ACC112 (cell line): ENCODE data around the gene SAMD14.

ENCODE experiments used
- H2AFZ ChIP-seq: fragments of 200-600 bp; sonication (generic); one replicate; pipeline ENCODE4 v1.6.0; 2017; ENCODE audit warnings: antibody characterized with exemption, low read length; ENCODE audit not compliant: unreplicated experiment
- H3K27ac ChIP-seq: fragments of 200-600 bp; sonication (generic); 2 replicates; pipeline ENCODE4 v1.5.1; 2014; ENCODE audit warnings: low read depth, mild to moderate bottlenecking, antibody characterized with exemption, low read length, moderate library complexity
- H3K27me3 ChIP-seq: fragments of 200-600 bp; sonication (generic); 2 replicates; pipeline ENCODE4 v1.6.1; 2014; ENCODE audit warnings: mild to moderate bottlenecking, antibody characterized with exemption, low read length, moderate library complexity, mixed read lengths; ENCODE audit not compliant: insufficient read depth
- H3K36me3 ChIP-seq: fragments of 200-600 bp; sonication (generic); 2 replicates; pipeline ENCODE4 v1.6.1; 2016; ENCODE audit warnings: mild to moderate bottlenecking, antibody characterized with exemption, low read length, moderate library complexity, mixed read lengths; ENCODE audit not compliant: insufficient read depth
- H3K4me1 ChIP-seq: fragments of 200-600 bp; sonication (generic); one replicate; pipeline ENCODE4 v1.6.1; 2016; ENCODE audit warnings: low read length, mixed read lengths; ENCODE audit not compliant: insufficient read depth, unreplicated experiment, control insufficient read depth
- H3K4me3 ChIP-seq: fragments of 200-600 bp; sonication (generic); 2 replicates; pipeline ENCODE4 v1.5.1; 2014; ENCODE audit warnings: mild to moderate bottlenecking, low read depth, low read length
- H3K79me2 ChIP-seq: fragments of 200-600 bp; sonication (generic); one replicate; pipeline ENCODE4 v1.6.0; 2016; ENCODE audit warnings: low read length; ENCODE audit not compliant: control insufficient read depth, unreplicated experiment, insufficient read depth

Gene SAMD14

DNA sequence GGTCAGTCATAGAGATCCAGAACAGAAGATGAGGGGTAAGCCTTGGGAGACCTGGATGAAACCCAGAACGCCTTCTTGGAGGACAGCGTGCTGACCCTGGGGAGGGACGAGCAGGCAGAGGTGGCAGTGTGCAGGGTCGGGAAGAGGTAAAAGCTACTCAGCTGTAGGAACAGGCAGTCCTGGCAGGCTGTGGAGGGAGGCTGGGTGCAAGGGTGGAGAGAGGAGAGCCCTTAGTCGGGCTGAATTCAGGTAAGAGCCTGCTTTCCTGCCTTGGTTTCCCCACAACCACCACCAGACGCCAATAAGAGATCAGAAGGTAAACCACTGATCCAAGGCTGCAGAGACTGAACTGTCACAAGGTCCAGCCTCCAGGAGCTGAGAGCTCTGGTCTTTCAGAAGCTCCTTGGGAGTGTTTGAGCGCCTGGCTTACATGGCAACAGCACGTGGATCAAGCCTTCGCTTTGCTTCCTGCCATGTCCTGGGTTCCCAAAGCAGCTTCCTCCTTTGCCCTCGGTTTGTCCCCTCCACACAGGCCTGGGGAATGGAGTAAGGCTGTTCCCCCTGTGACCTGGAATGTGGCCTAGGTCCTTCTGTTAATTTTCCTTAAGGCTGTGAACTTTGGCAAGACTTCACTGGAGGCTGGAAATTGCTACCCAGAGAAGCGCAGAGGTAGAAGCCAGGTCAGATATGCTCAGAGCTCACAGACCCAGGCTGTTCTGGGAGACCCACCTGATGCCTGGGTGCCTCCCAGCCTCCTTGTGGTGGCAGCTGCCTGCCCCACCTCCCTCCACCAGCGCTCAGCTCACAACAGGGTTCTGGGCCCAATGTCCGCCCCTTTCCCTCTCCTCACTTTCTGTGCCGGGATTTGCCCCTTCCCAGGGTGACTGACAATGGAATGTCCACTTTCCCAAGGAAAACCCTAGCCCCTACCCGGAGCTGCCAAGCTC is 38.7 kb downstream of the SAMD14 start:
- Histone ChIP-seq H3K4me1 (peaks cover 9% of the 10 kb centered on the region), H3K79me2 (no peaks in the 10 kb centered on the region), H3K36me3 (peaks cover 18% of the 10 kb centered on the region; the same call in 1 of the 2 replicates), H3K27ac (0 out of 2 replicates have a peak overlapping the region, but pooled peaks have one; percentile 1), H3K27me3 (no peaks in the 10 kb centered on the region), H2AFZ (no peak overlapping the region), H3K4me3 (no peak overlapping the region)

DNA sequence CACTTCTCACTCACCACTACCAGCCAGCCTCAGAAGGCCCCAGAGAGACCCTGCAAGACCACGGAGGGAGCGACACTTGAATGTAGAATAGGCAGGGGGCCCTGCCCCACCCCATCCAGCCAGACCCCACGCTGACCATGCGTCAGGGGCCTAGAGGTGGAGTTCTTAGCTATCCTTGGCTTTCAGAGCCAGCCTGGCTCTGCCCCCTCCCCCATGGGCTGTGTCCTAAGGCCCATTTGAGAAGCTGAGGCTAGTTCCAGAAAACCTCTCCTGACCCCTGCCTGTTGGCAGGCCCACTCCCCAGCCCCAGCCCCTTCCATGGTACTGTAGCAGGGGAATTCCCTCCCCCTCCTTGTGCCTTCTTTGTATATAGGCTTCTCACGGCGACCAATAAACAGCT is 39.9 kb downstream of the SAMD14 start:
- H3K4me1 ChIP-seq, result peaks cover 5% of the 10 kb centered on the region
- H3K36me3 ChIP-seq, result peaks cover 18% of the 10 kb centered on the region; the same call in 1 of the 2 replicates
- no peak overlapping the region for H3K4me3 ChIP-seq
- no peak overlapping the region for H3K27ac ChIP-seq
- H3K79me2 ChIP-seq, result no peaks in the 10 kb centered on the region
- H3K27me3 ChIP-seq, result no peaks in the 10 kb centered on the region
- no peak overlapping the region for H2AFZ ChIP-seq

DNA sequence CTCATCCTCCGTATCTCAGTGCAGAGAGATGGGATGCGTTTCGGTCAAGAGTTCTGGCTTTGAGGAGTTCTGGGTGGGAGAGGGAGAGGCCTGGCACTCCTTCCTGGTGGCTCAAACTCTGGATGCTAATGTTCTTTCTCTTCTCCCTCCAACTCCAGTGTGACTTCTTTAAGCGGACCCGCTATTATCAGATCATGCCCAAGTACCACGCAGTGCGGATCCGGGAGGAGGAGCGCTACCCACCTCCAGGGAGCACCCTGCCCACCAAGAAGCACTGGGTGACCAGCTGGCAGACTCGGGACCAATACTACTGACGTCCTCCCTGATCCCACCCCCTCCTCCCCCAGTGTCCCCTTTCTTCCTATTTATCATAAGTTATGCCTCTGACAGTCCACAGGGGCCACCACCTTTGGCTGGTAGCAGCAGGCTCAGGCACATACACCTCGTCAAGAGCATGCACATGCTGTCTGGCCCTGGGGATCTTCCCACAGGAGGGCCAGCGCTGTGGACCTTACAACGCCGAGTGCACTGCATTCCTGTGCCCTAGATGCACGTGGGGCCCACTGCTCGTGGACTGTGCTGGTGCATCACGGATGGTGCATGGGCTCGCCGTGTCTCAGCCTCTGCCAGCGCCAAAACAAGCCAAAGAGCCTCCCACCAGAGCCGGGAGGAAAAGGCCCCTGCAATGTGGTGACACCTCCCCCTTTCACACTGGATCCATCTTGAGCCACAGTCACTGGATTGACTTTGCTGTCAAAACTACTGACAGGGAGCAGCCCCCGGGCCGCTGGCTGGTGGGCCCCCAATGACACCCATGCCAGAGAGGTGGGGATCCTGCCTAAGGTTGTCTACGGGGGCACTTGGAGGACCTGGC is 40.8 kb downstream of the SAMD14 start:
- Histone ChIP-seq H3K4me3 (no peak overlapping the region), H3K36me3 (peaks cover 18% of the 10 kb centered on the region), H3K27ac (no peak overlapping the region), H3K4me1 (no peaks in the 10 kb centered on the region), H3K27me3 (no peaks in the 10 kb centered on the region), H3K79me2 (no peaks in the 10 kb centered on the region), H2AFZ (no peak overlapping the region)

DNA sequence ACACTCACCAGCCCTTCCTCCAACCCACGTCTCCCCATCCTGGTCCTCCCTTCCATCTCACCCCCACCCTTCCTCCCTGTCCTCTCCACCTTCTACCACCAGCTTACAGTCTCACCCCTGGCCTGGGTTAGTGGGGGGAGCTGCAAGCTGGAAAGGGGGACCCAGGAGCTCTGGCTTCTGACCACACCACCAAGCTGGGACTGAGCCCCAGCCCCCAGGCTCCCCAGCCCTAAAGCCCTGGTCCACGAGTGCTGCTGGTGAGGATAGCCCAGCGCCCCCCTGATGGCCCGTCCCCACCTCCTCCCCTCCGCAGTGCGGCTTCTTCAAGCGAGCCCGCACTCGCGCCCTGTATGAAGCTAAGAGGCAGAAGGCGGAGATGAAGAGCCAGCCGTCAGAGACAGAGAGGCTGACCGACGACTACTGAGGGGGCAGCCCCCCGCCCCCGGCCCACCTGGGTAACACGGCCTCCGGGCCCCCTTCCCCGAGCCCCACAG is 42.0 kb downstream of the SAMD14 start:
- Histone ChIP-seq H3K4me3 (no peak overlapping the region), H3K27me3 (no peaks in the 10 kb centered on the region), H3K79me2 (no peaks in the 10 kb centered on the region), H3K36me3 (peaks cover 21% of the 10 kb centered on the region), H3K4me1 (no peaks in the 10 kb centered on the region), H2AFZ (no peak overlapping the region), H3K27ac (no peak overlapping the region)

DNA sequence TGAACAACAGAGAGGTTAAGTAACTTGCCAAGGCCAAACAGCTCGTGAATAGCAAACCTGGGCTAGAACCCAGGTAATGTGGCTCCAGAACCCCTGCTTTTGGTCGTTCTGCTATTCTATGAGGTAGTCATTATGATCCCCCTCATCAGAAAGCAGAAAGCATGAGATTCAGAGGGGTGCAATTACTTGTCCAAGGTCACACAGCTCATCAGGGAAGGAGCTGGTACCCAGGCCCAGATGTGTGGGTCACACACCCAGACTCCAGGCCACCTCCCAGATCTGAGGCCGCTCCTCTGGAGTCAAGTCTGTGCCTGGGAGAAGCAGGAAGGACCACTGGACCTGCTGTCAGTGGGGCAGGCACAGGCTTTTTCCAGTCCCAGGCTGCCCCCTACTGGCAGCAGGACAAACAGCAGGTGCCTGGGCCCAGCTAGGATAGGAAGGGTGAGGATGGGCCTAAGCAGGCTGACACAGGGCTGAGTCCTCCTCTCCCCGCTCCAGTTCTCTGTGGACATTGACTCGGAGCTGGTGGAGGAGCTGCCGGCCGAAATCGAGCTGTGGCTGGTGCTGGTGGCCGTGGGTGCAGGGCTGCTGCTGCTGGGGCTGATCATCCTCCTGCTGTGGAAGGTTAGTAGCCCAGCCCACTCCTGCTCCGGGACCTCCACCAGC is 42.6 kb downstream of the SAMD14 start:
- Histone ChIP-seq H3K27me3 (no peaks in the 10 kb centered on the region), H3K27ac (no peak overlapping the region), H3K4me3 (no peak overlapping the region), H3K79me2 (no peaks in the 10 kb centered on the region), H3K4me1 (no peaks in the 10 kb centered on the region), H2AFZ (no peak overlapping the region), H3K36me3 (peaks cover 27% of the 10 kb centered on the region)

DNA sequence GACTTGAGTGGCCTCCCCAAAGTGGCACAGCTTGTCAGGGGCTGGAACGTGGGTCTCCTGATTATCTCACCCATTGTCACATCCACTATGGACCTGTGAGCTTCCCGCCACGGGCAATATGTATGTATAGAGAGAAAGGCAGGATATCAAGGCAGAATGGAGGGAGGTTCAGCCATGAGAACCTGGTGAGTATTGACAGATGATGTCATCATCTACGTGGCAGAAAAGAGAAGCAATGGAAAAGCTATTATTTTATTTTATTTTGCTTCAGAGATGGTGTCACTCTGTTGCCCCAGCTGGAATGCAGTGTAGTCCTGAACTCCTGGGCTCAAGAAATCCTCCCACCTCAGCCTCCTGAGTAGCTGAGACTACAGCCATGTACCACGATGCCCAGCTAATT is 48.2 kb downstream of the SAMD14 start:
- Histone ChIP-seq H3K27me3 (no peaks in the 10 kb centered on the region), H3K4me3 (no peak overlapping the region), H3K4me1 (no peaks in the 10 kb centered on the region), H3K27ac (0 out of 2 replicates have a peak overlapping the region, but pooled peaks have one; percentile 20), H2AFZ (no peak overlapping the region), H3K36me3 (peaks cover 51% of the 10 kb centered on the region), H3K79me2 (no peaks in the 10 kb centered on the region)

DNA sequence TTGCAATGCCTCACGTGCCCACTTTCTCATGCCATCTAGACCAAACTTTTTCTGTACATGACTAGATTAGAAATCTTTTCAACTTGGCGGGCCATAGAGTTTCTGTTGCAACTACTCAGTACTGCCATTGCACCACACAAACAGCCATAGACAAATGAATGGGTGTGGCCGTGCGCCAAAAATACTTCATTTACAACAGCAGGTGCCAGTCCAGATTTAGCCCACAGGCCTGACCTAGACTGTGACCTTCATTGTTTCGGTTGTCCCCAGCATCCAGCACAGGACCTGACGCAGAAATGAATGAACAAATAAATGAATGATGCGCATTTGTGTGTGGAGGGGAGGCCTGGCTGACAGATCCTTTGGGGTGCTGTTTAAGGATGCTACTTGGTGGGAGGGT is 49.1 kb downstream of the SAMD14 start:
- no peaks in the 10 kb centered on the region for H3K79me2 ChIP-seq
- no peak overlapping the region for H2AFZ ChIP-seq

DNA sequence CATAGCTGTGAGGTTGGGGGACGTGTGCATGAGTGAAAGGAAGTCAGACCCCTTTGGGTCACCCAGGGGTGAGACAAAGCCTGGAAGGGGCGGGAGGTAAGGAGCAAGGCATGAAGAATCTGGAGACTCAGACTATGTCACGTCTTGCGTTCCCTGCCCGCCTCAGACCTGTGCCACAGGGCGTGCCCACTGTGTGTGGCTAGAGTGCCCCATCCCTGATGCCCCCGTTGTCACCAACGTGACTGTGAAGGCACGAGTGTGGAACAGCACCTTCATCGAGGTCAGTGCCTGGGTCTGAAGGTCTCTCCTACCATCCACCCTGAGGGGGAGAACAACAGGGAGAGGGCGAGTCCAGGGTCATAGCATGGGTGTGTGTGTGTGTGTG is 49.9 kb downstream of the SAMD14 start:
- Histone ChIP-seq H3K27ac (no peak overlapping the region), H3K4me3 (no peak overlapping the region), H3K27me3 (no peaks in the 10 kb centered on the region), H3K36me3 (peaks cover 63% of the 10 kb centered on the region), H3K79me2 (peaks cover 5% of the 10 kb centered on the region), H2AFZ (no peak overlapping the region), H3K4me1 (no peaks in the 10 kb centered on the region)

More for the DNA sequence above, 49.1 kb downstream of the SAMD14 start:
- Histone ChIP-seq H3K27ac (no peak overlapping the region), H3K27me3 (no peaks in the 10 kb centered on the region), H3K4me1 (no peaks in the 10 kb centered on the region), H3K36me3 (peaks cover 57% of the 10 kb centered on the region), H3K4me3 (no peak overlapping the region)

DNA sequence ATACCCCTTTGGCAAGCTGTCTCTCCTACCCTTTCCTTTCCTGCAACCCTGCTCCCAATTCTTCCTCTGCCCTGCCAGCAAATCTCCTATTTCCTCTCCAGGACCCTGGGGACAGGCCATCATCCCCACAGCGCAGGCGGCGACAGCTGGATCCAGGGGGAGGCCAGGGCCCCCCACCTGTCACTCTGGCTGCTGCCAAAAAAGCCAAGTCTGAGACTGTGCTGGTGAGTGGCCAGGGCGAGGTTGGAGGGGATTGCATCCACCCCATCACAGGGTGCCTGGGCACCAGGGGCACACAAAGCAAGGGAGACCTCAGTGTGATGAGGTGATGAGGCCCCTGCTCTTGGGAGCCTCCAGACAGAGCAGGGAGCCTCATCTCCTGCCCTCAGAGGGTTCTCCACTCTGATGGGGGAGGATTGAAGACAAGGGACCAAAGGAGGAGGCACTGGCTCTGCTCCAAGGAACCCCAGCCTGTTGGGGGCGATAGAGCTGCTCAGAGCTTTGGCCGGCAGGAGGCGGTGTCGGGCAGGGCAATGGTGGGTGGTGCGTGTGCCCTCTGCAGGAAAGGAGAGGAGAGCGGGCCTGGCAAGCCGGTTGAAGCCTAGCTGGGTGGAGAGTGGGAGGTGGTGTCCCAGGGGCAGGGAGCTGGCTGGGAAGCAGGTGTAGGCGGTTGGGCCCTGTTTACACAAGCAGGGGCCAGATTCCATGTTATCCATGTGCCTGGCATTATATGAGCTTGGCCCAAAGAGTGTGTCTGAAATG is 50.4 kb downstream of the SAMD14 start:
- H3K79me2 ChIP-seq, result peaks cover 6% of the 10 kb centered on the region
- no peaks in the 10 kb centered on the region for H3K27me3 ChIP-seq
- H3K27ac ChIP-seq, result no peak overlapping the region
- no peaks in the 10 kb centered on the region for H3K4me1 ChIP-seq
- H2AFZ ChIP-seq, result no peak overlapping the region
- no peak overlapping the region for H3K4me3 ChIP-seq
- peaks cover 63% of the 10 kb centered on the region for H3K36me3 ChIP-seq
